NT2/D1 (cell line): ENCODE measurements around the gene ITFG1.

Experiments used
- SUZ12 ChIP-seq: IDR thresholded peaks from 2 replicates; pipeline ENCODE4 v1.6.1; 2011; ENCODE audit not compliant: insufficient read length, insufficient read depth; ENCODE audit errors: extremely low read depth
- YY1 ChIP-seq: IDR thresholded peaks from 2 replicates; pipeline ENCODE4 v1.6.1; 2011; ENCODE audit not compliant: insufficient read length, insufficient read depth
- ZNF274 ChIP-seq: IDR thresholded peaks from 2 replicates; pipeline ENCODE4 v1.6.1; 2011; ENCODE audit warnings: mild to moderate bottlenecking, low read depth, low read length

DNA sequence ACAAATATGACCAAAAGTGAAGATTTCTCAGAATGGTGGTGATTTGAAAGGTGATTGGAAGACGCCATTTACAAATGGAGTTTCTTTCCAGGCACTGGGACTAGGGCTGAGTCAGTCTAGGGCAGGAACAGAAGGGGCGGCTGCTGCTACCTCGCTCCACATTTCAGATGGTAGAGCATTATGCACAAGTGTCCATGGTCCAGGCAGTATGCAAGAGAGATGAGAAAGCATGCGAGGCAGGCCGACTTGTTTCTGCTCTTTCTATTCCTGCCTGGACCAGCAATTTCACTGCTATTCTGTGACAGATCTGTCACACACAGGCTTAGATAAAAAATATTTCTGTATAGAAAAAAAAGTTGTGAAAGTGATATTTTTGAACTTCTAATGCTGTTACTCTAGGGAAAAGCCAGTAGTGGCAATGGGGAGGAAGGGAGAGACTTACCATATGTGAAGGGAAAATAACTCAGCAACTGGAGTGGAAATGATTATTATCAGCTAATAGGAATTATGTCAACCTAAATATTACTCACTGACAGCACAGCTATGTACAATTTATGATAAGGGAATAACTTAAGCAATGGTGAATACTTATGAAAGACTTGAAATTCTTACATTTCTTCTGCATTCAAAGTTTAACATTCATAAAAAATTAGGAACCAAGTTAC, 182.4 kb downstream of the ITFG1 start:
- TF ChIP-seq SUZ12, result no peak
- TF ChIP-seq ZNF274, result no peak
- TF ChIP-seq YY1, result no peak
